ENCODE results near the gene SFXN1.

The SFXN1 gene

GRCh38 chr5:175465282-175465681 is 13.1 kb upstream of the SFXN1 start:
- Histone ChIP-seq H3K23ac (ENCODE audit: low read length) (no peak overlapping the region), H2BK5ac (ENCODE audit: low read depth, low read length, poor library complexity) (no peak overlapping the region), H3K79me1 (ENCODE audit: low read length) (no peaks in the 10 kb centered on the region), H3K4ac (ENCODE audit: low read depth, low read length) (no peak overlapping the region), H2BK120ac (ENCODE audit: insufficient read depth, low read length, poor library complexity) (no peak overlapping the region), H2BK12ac (ENCODE audit: low read length) (no peak overlapping the region), H4K91ac (ENCODE audit: low read depth, low read length) (no peak overlapping the region), H3K14ac (ENCODE audit: low read length) (no peak overlapping the region), H3K4me1 (ENCODE audit: control insufficient read depth in 1 of 2, insufficient read depth in 2 of 2, low read length in 2 of 2) (no peaks in the 10 kb centered on the region), H3K36me3 (ENCODE audit: control insufficient read depth in 1 of 2, insufficient read depth in 2 of 2, low read length in 2 of 2) (no peaks in the 10 kb centered on the region), H3K9me3 (ENCODE audit: insufficient read depth, low read depth, low read length) (no peaks in the 10 kb centered on the region), H3K79me2 (ENCODE audit: control insufficient read depth, insufficient read depth, low read length, poor library complexity) (no peaks in the 10 kb centered on the region), H2AFZ (ENCODE audit: insufficient read depth, low read length, poor library complexity) (no peak overlapping the region), H3K27ac (ENCODE audit: low read depth, low read length) (no peak overlapping the region), H3K27me3 (ENCODE audit: insufficient read depth, low read length) (no peaks in the 10 kb centered on the region), H3K4me2 (ENCODE audit: low read length) (no peak overlapping the region), H2AK5ac (ENCODE audit: low read length) (no peak overlapping the region), H3K9ac (ENCODE audit: low read length) (no peak overlapping the region), H4K12ac (ENCODE audit: low read depth, low read length) (no peak overlapping the region), H3K4me3 (ENCODE audit: low read depth, low read length) (no peak overlapping the region), H4K8ac (ENCODE audit: low read depth, low read length) (no peak overlapping the region), H3K18ac (ENCODE audit: low read length) (no peak overlapping the region)
- no peak for DNase-seq
- no CpG with 5 or more reads among the region's 3 CpGs for WGBS (ENCODE audit: extremely low coverage, insufficient coverage, insufficient read length)

GRCh38 chr5:175466700-175467318 is 11.6 kb upstream of the SFXN1 start:
- H3K4me2 ChIP-seq (ENCODE audit: low read length), result no peak overlapping the region
- H2AFZ ChIP-seq (ENCODE audit: insufficient read depth, low read length, poor library complexity), result no peak overlapping the region
- H3K79me2 ChIP-seq (ENCODE audit: control insufficient read depth, insufficient read depth, low read length, poor library complexity), result no peaks in the 10 kb centered on the region
- H2BK120ac ChIP-seq (ENCODE audit: insufficient read depth, low read length, poor library complexity), result no peak overlapping the region
- H3K4me3 ChIP-seq (ENCODE audit: low read depth, low read length), result no peak overlapping the region
- no peak overlapping the region for H3K14ac ChIP-seq (ENCODE audit: low read length)
- H3K4me1 ChIP-seq (ENCODE audit: control insufficient read depth in 1 of 2, insufficient read depth in 2 of 2, low read length in 2 of 2), result no peaks in the 10 kb centered on the region
- no peak overlapping the region for H2AK5ac ChIP-seq (ENCODE audit: low read length)
- no peaks in the 10 kb centered on the region for H3K36me3 ChIP-seq (ENCODE audit: control insufficient read depth in 1 of 2, insufficient read depth in 2 of 2, low read length in 2 of 2)
- no peak overlapping the region for H3K23ac ChIP-seq (ENCODE audit: low read length)
- H3K4ac ChIP-seq (ENCODE audit: low read depth, low read length), result no peak overlapping the region
- H3K18ac ChIP-seq (ENCODE audit: low read length), result no peak overlapping the region
- H3K27ac ChIP-seq (ENCODE audit: low read depth, low read length), result no peak overlapping the region
- DNase-seq, result no peak
- H3K79me1 ChIP-seq (ENCODE audit: low read length), result no peaks in the 10 kb centered on the region
- H3K9me3 ChIP-seq (ENCODE audit: insufficient read depth, low read depth, low read length), result no peaks in the 10 kb centered on the region
- no peak overlapping the region for H2BK5ac ChIP-seq (ENCODE audit: low read depth, low read length, poor library complexity)
- no peak overlapping the region for H4K12ac ChIP-seq (ENCODE audit: low read depth, low read length)
- H3K27me3 ChIP-seq (ENCODE audit: insufficient read depth, low read length), result no peaks in the 10 kb centered on the region
- no peak overlapping the region for H4K8ac ChIP-seq (ENCODE audit: low read depth, low read length)
- H4K91ac ChIP-seq (ENCODE audit: low read depth, low read length), result no peak overlapping the region
- no peak overlapping the region for H2BK12ac ChIP-seq (ENCODE audit: low read length)
- no peak overlapping the region for H3K9ac ChIP-seq (ENCODE audit: low read length)
- WGBS (ENCODE audit: extremely low coverage, insufficient coverage, insufficient read length), result no CpG with 5 or more reads among the region's 5 CpGs

DNA sequence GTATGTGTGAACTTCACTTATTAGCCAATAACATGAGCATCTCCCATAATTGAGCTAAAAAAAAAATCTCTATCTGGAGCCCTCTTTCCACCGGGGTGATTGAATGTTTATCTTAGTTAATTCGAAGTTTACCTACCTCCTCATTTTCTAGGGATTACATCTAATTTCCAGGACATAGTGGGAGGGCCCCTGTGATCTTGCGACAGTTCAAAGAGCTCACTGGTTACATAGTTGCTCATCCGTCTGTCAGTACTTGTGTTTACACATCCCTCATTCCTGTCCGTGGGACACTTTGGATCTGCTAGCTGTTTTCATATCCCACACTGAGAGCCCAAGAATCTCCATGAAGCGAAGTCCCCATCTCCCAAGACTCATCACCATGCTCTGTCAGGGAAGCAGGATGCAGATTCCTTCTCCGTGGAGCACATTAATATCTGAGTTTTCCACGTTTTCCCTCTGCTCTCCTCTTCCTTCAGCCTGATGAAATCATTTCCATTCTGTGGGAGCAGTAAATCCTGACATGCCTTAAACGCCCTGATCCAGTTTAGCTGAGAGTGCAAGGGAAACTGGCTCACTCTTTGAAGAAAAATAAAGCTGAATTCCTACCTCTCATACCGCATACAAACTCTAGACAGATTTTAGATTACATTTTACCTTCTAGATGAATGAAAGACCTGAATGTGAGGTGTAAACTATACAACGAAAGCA is 10.2 kb upstream of the SFXN1 start:
- no peak overlapping the region for H3K4me2 ChIP-seq (ENCODE audit: low read length)
- H2BK120ac ChIP-seq (ENCODE audit: insufficient read depth, low read length, poor library complexity), result no peak overlapping the region
- no peak overlapping the region for H3K9ac ChIP-seq (ENCODE audit: low read length)
- no peak overlapping the region for H4K8ac ChIP-seq (ENCODE audit: low read depth, low read length)
- H2BK5ac ChIP-seq (ENCODE audit: low read depth, low read length, poor library complexity), result no peak overlapping the region
- no peak overlapping the region for H2BK12ac ChIP-seq (ENCODE audit: low read length)
- H3K9me3 ChIP-seq (ENCODE audit: insufficient read depth, low read depth, low read length), result no peaks in the 10 kb centered on the region
- no peak overlapping the region for H2AFZ ChIP-seq (ENCODE audit: insufficient read depth, low read length, poor library complexity)
- no peaks in the 10 kb centered on the region for H3K79me1 ChIP-seq (ENCODE audit: low read length)
- H3K4ac ChIP-seq (ENCODE audit: low read depth, low read length), result no peak overlapping the region
- H4K12ac ChIP-seq (ENCODE audit: low read depth, low read length), result no peak overlapping the region
- no peak overlapping the region for H4K91ac ChIP-seq (ENCODE audit: low read depth, low read length)
- H3K27me3 ChIP-seq (ENCODE audit: insufficient read depth, low read length), result no peaks in the 10 kb centered on the region
- H3K4me3 ChIP-seq (ENCODE audit: low read depth, low read length), result no peak overlapping the region
- no peak overlapping the region for H3K14ac ChIP-seq (ENCODE audit: low read length)
- no peak overlapping the region for H3K23ac ChIP-seq (ENCODE audit: low read length)
- WGBS (ENCODE audit: extremely low coverage, insufficient coverage, insufficient read length), result no CpG with 5 or more reads among the region's 11 CpGs
- DNase-seq, result no peak
- H3K36me3 ChIP-seq (ENCODE audit: control insufficient read depth in 1 of 2, insufficient read depth in 2 of 2, low read length in 2 of 2), result no peaks in the 10 kb centered on the region
- no peak overlapping the region for H2AK5ac ChIP-seq (ENCODE audit: low read length)
- no peak overlapping the region for H3K18ac ChIP-seq (ENCODE audit: low read length)
- H3K4me1 ChIP-seq (ENCODE audit: control insufficient read depth in 1 of 2, insufficient read depth in 2 of 2, low read length in 2 of 2), result no peaks in the 10 kb centered on the region
- H3K79me2 ChIP-seq (ENCODE audit: control insufficient read depth, insufficient read depth, low read length, poor library complexity), result no peaks in the 10 kb centered on the region
- no peak overlapping the region for H3K27ac ChIP-seq (ENCODE audit: low read depth, low read length)

DNA sequence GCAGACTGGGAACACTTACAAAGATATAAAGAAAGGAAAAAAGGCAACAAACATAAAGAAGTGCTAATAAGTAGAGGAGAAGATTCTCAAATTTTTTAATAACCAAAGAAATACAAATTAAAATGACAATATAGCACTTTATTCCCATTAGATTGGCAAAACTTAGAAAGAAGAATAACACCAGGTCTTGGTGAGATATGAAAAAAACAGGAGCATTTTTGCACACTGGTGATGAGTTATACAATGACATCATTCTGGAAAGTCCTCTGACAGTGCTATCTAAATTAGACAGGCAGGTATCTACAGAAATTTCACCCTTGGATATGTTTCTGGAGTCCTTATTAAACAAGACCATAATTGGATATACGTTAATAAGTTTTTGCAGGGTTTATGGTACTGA is 9.5 kb upstream of the SFXN1 start:
- no peaks in the 10 kb centered on the region for H3K4me1 ChIP-seq (ENCODE audit: control insufficient read depth in 1 of 2, insufficient read depth in 2 of 2, low read length in 2 of 2)
- H3K18ac ChIP-seq (ENCODE audit: low read length), result no peak overlapping the region
- H3K14ac ChIP-seq (ENCODE audit: low read length), result no peak overlapping the region
- H3K36me3 ChIP-seq (ENCODE audit: control insufficient read depth in 1 of 2, insufficient read depth in 2 of 2, low read length in 2 of 2), result no peaks in the 10 kb centered on the region
- no peak overlapping the region for H4K91ac ChIP-seq (ENCODE audit: low read depth, low read length)
- no peak overlapping the region for H2AFZ ChIP-seq (ENCODE audit: insufficient read depth, low read length, poor library complexity)
- no peak overlapping the region for H2AK5ac ChIP-seq (ENCODE audit: low read length)
- H3K79me2 ChIP-seq (ENCODE audit: control insufficient read depth, insufficient read depth, low read length, poor library complexity), result no peaks in the 10 kb centered on the region
- H3K23ac ChIP-seq (ENCODE audit: low read length), result no peak overlapping the region
- no peak overlapping the region for H3K4me2 ChIP-seq (ENCODE audit: low read length)
- no peak overlapping the region for H3K4me3 ChIP-seq (ENCODE audit: low read depth, low read length)
- no peak overlapping the region for H3K4ac ChIP-seq (ENCODE audit: low read depth, low read length)
- no peak overlapping the region for H2BK12ac ChIP-seq (ENCODE audit: low read length)
- no peak overlapping the region for H3K9ac ChIP-seq (ENCODE audit: low read length)
- no peak overlapping the region for H2BK5ac ChIP-seq (ENCODE audit: low read depth, low read length, poor library complexity)
- DNase-seq, result peak in 1 of 2 donors; percentile 28
- no peaks in the 10 kb centered on the region for H3K9me3 ChIP-seq (ENCODE audit: insufficient read depth, low read depth, low read length)
- H2BK120ac ChIP-seq (ENCODE audit: insufficient read depth, low read length, poor library complexity), result no peak overlapping the region
- H4K12ac ChIP-seq (ENCODE audit: low read depth, low read length), result no peak overlapping the region
- H3K79me1 ChIP-seq (ENCODE audit: low read length), result no peaks in the 10 kb centered on the region
- no peak overlapping the region for H3K27ac ChIP-seq (ENCODE audit: low read depth, low read length)
- no peak overlapping the region for H4K8ac ChIP-seq (ENCODE audit: low read depth, low read length)
- WGBS (ENCODE audit: extremely low coverage, insufficient coverage, insufficient read length), result no CpG with 5 or more reads among the region's 1 CpG
- H3K27me3 ChIP-seq (ENCODE audit: insufficient read depth, low read length), result no peaks in the 10 kb centered on the region
